Measurements from ENCODE around the gene VWA8. TPM values are rescaled to one million over a fixed set of nuclear protein-coding genes. Genes with fewer than 3 reads are reported as not detected.
A peak's percentile ranks its signal among the peaks of the same experiment; 100 is the strongest.

VWA8 gene
- total and polyA plus RNA-seq, 2 of the 13 experiments (the other 11 are each of a cell fraction or from before 2014, with no cell fraction given), result 9.1 to 17.3 TPM

DNA sequence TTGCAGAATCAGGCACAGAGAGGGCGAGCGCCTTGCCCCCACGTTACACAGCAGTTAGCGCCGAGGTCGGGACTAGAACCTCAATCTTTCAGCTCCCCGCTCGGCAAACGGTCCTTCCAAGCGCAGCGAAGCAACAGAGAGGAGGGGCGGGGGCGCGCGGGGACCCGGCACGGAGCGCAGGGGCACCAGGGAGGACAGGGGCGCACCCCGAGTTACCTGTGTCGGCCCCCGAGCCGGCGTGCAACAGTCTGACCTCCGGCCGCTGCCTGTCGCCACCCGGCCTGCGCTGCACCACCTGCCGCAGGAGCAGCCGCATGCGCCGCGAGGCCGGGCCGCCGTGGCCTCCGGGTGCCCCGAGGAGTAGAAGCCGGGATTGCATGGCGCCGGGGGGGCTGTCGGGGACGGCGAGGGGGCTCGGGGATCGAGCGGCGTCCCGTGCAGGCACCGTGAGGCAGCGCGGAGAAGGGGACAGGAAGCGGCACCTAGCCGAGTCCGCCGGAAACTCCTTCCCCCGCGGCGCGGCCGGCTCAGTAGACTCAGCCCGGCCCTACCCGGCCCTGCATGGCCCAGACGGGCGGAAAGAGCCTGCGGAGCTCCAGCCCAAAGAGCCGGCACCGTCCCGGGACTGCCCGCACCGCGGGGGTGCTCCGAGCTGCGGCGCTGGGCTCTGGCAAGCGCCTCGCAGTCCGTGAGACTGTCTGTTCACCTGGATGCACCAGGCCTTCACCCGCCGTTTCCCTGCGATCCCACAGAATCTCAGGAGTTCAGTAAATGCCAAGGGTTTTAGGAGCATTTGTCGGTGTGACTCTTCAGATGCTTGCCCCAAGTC is at the start of gene VWA8 (continued):
- TF ChIP-seq HNRNPUL1 (IDR thresholded peaks at IDR 0.05; ENCODE audit: low read depth, low read length), result 0 out of 2 replicates have a peak, but pooled peaks have one; percentile 56
- TF ChIP-seq TBX2 (CRISPR knock-in tag; IDR thresholded peaks at IDR 0.05; ENCODE audit: borderline replicate concordance), result peak; percentile 75; the same call in 1 of the 2 replicates
- no peak for TF ChIP-seq TCF12 (IDR thresholded peaks at IDR 0.05)
- TF ChIP-seq TCF12 (CRISPR knock-in tag; IDR thresholded peaks at IDR 0.05), result peak; percentile 64; the same call in 1 of the 2 replicates
- peak; percentile 25; the same call in 1 of the 2 replicates for TF ChIP-seq MTF2 (CRISPR knock-in tag; IDR thresholded peaks at IDR 0.05; ENCODE audit: borderline replicate concordance)
- peak; percentile 72; the same call in 1 of the 2 replicates for TF ChIP-seq GLI4 (CRISPR knock-in tag; IDR thresholded peaks at IDR 0.05; ENCODE audit: borderline replicate concordance)
- no peak for TF ChIP-seq RCOR2 (CRISPR knock-in tag; IDR thresholded peaks at IDR 0.05)
- TF ChIP-seq DNMT1 (CRISPR knock-in tag; IDR thresholded peaks at IDR 0.05), result peak; percentile 82
- TF ChIP-seq, protein P1, sequence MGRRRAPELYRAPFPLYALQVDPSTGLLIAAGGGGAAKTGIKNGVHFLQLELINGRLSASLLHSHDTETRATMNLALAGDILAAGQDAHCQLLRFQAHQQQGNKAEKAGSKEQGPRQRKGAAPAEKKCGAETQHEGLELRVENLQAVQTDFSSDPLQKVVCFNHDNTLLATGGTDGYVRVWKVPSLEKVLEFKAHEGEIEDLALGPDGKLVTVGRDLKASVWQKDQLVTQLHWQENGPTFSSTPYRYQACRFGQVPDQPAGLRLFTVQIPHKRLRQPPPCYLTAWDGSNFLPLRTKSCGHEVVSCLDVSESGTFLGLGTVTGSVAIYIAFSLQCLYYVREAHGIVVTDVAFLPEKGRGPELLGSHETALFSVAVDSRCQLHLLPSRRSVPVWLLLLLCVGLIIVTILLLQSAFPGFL (CRISPR knock-in tag; IDR thresholded peaks at IDR 0.05), result no peak
- TF ChIP-seq, protein P2, sequence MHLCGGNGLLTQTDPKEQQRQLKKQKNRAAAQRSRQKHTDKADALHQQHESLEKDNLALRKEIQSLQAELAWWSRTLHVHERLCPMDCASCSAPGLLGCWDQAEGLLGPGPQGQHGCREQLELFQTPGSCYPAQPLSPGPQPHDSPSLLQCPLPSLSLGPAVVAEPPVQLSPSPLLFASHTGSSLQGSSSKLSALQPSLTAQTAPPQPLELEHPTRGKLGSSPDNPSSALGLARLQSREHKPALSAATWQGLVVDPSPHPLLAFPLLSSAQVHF (CRISPR knock-in tag; IDR thresholded peaks at IDR 0.05), result 0 out of 2 replicates have a peak, but pooled peaks have one; percentile 33
- TF ChIP-seq ZNF776 (CRISPR knock-in tag; IDR thresholded peaks at IDR 0.05), result peak; percentile 38; the same call in 1 of the 2 replicates
- no peak for TF ChIP-seq ZNF34 (CRISPR knock-in tag; IDR thresholded peaks at IDR 0.05; ENCODE audit: borderline replicate concordance)
- TF ChIP-seq, protein P3, sequence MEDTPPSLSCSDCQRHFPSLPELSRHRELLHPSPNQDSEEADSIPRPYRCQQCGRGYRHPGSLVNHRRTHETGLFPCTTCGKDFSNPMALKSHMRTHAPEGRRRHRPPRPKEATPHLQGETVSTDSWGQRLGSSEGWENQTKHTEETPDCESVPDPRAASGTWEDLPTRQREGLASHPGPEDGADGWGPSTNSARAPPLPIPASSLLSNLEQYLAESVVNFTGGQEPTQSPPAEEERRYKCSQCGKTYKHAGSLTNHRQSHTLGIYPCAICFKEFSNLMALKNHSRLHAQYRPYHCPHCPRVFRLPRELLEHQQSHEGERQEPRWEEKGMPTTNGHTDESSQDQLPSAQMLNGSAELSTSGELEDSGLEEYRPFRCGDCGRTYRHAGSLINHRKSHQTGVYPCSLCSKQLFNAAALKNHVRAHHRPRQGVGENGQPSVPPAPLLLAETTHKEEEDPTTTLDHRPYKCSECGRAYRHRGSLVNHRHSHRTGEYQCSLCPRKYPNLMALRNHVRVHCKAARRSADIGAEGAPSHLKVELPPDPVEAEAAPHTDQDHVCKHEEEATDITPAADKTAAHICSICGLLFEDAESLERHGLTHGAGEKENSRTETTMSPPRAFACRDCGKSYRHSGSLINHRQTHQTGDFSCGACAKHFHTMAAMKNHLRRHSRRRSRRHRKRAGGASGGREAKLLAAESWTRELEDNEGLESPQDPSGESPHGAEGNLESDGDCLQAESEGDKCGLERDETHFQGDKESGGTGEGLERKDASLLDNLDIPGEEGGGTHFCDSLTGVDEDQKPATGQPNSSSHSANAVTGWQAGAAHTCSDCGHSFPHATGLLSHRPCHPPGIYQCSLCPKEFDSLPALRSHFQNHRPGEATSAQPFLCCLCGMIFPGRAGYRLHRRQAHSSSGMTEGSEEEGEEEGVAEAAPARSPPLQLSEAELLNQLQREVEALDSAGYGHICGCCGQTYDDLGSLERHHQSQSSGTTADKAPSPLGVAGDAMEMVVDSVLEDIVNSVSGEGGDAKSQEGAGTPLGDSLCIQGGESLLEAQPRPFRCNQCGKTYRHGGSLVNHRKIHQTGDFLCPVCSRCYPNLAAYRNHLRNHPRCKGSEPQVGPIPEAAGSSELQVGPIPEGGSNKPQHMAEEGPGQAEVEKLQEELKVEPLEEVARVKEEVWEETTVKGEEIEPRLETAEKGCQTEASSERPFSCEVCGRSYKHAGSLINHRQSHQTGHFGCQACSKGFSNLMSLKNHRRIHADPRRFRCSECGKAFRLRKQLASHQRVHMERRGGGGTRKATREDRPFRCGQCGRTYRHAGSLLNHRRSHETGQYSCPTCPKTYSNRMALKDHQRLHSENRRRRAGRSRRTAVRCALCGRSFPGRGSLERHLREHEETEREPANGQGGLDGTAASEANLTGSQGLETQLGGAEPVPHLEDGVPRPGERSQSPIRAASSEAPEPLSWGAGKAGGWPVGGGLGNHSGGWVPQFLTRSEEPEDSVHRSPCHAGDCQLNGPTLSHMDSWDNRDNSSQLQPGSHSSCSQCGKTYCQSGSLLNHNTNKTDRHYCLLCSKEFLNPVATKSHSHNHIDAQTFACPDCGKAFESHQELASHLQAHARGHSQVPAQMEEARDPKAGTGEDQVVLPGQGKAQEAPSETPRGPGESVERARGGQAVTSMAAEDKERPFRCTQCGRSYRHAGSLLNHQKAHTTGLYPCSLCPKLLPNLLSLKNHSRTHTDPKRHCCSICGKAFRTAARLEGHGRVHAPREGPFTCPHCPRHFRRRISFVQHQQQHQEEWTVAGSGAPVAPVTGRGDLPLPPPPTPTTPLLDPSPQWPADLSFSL (CRISPR knock-in tag; IDR thresholded peaks at IDR 0.05), result no peak
- TF ChIP-seq, protein P4, sequence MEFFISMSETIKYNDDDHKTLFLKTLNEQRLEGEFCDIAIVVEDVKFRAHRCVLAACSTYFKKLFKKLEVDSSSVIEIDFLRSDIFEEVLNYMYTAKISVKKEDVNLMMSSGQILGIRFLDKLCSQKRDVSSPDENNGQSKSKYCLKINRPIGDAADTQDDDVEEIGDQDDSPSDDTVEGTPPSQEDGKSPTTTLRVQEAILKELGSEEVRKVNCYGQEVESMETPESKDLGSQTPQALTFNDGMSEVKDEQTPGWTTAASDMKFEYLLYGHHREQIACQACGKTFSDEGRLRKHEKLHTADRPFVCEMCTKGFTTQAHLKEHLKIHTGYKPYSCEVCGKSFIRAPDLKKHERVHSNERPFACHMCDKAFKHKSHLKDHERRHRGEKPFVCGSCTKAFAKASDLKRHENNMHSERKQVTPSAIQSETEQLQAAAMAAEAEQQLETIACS (CRISPR knock-in tag; IDR thresholded peaks at IDR 0.05), result 0 out of 2 replicates have a peak, but pooled peaks have one; percentile 21
- TF ChIP-seq, protein P5, sequence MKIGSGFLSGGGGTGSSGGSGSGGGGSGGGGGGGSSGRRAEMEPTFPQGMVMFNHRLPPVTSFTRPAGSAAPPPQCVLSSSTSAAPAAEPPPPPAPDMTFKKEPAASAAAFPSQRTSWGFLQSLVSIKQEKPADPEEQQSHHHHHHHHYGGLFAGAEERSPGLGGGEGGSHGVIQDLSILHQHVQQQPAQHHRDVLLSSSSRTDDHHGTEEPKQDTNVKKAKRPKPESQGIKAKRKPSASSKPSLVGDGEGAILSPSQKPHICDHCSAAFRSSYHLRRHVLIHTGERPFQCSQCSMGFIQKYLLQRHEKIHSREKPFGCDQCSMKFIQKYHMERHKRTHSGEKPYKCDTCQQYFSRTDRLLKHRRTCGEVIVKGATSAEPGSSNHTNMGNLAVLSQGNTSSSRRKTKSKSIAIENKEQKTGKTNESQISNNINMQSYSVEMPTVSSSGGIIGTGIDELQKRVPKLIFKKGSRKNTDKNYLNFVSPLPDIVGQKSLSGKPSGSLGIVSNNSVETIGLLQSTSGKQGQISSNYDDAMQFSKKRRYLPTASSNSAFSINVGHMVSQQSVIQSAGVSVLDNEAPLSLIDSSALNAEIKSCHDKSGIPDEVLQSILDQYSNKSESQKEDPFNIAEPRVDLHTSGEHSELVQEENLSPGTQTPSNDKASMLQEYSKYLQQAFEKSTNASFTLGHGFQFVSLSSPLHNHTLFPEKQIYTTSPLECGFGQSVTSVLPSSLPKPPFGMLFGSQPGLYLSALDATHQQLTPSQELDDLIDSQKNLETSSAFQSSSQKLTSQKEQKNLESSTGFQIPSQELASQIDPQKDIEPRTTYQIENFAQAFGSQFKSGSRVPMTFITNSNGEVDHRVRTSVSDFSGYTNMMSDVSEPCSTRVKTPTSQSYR (CRISPR knock-in tag; IDR thresholded peaks at IDR 0.05; ENCODE audit: borderline replicate concordance), result 0 out of 2 replicates have a peak, but pooled peaks have one; percentile 12
